ENCODE results near the gene RNF17.
A peak's percentile ranks its signal among the peaks of the same experiment; 100 is the strongest.

RNF17 gene

GRCh38 chr13:24851546-24851945, 87.6 kb downstream of the RNF17 start:
- FAIRE-seq (no peak), DNase-seq (ENCODE audit: extremely low spot score, insufficient read length, low read depth) (no peak)

GRCh38 chr13:24854311-24854710, 90.3 kb downstream of the RNF17 start:
- FAIRE-seq (no peak), DNase-seq (ENCODE audit: extremely low spot score, insufficient read length, low read depth) (no peak)

GRCh38 chr13:24858953-24859352, 95.0 kb downstream of the RNF17 start:
- FAIRE-seq (peak; percentile 29), DNase-seq (ENCODE audit: extremely low spot score, insufficient read length, low read depth) (no peak)

- DNase-seq (ENCODE audit: extremely low spot score, insufficient read length, low read depth) (no peak), FAIRE-seq (no peak)
Observed at GRCh38 chr13:24860770-24861169, 96.8 kb downstream of the RNF17 start.

- no peak for DNase-seq (ENCODE audit: extremely low spot score, insufficient read length, low read depth)
- FAIRE-seq, result no peak
Observed at GRCh38 chr13:24861617-24862362, 97.8 kb downstream of the RNF17 start.

- DNase-seq (ENCODE audit: extremely low spot score, insufficient read length, low read depth) (no peak), FAIRE-seq (no peak)
Observed at GRCh38 chr13:24863748-24864540, 100.0 kb downstream of the RNF17 start.

- no peak for DNase-seq (ENCODE audit: extremely low spot score, insufficient read length, low read depth)
- FAIRE-seq, result no peak
Observed at GRCh38 chr13:24864579-24864978, 100.6 kb downstream of the RNF17 start.

GRCh38 chr13:24865163-24865953, 101.4 kb downstream of the RNF17 start:
- FAIRE-seq, result no peak
- DNase-seq (ENCODE audit: extremely low spot score, insufficient read length, low read depth), result no peak

GRCh38 chr13:24866488-24866887, 102.5 kb downstream of the RNF17 start:
- peak; percentile 45 for FAIRE-seq
- no peak for DNase-seq (ENCODE audit: extremely low spot score, insufficient read length, low read depth)

- DNase-seq (ENCODE audit: extremely low spot score, insufficient read length, low read depth) (no peak), FAIRE-seq (no peak)
Observed at GRCh38 chr13:24868874-24869273, 104.9 kb downstream of the RNF17 start.

- no peak for FAIRE-seq
Observed at GRCh38 chr13:24870380-24870760, 106.4 kb downstream of the RNF17 start.

GRCh38 chr13:24875566-24875965, 111.6 kb downstream of the RNF17 start:
- FAIRE-seq, result no peak
- no peak for DNase-seq (ENCODE audit: extremely low spot score, insufficient read length, low read depth)

More at GRCh38 chr13:24870380-24870760, 106.4 kb downstream of the RNF17 start:
- no peak for DNase-seq (ENCODE audit: extremely low spot score, insufficient read length, low read depth)

- no peak for FAIRE-seq
- DNase-seq (ENCODE audit: extremely low spot score, insufficient read length, low read depth), result no peak
Observed at GRCh38 chr13:24877531-24877930, 113.6 kb downstream of the RNF17 start.

GRCh38 chr13:24878340-24878739, 114.4 kb downstream of the RNF17 start:
- FAIRE-seq, result no peak
- DNase-seq (ENCODE audit: extremely low spot score, insufficient read length, low read depth), result no peak

GRCh38 chr13:24882665-24883064, 118.7 kb downstream of the RNF17 start:
- no peak for DNase-seq (ENCODE audit: extremely low spot score, insufficient read length, low read depth)
- peak; percentile 24 for FAIRE-seq

GRCh38 chr13:24887759-24888158, 123.8 kb downstream of the RNF17 start:
- DNase-seq (ENCODE audit: extremely low spot score, insufficient read length, low read depth) (no peak), FAIRE-seq (peak; percentile 48)

- peak; percentile 67 for FAIRE-seq
- DNase-seq (ENCODE audit: extremely low spot score, insufficient read length, low read depth), result no peak
Observed at GRCh38 chr13:24888291-24888931, 124.4 kb downstream of the RNF17 start.

GRCh38 chr13:24890256-24890655, 126.3 kb downstream of the RNF17 start:
- no peak for FAIRE-seq
- DNase-seq (ENCODE audit: extremely low spot score, insufficient read length, low read depth), result no peak

GRCh38 chr13:24891476-24892108, 127.6 kb downstream of the RNF17 start:
- no peak for DNase-seq (ENCODE audit: extremely low spot score, insufficient read length, low read depth)
- no peak for FAIRE-seq

- no peak for FAIRE-seq
- no peak for DNase-seq (ENCODE audit: extremely low spot score, insufficient read length, low read depth)
Observed at GRCh38 chr13:24892829-24893228, 128.9 kb downstream of the RNF17 start.

Data from GM18507 (cell line).